Smooth muscle cell (in vitro differentiated cells): ENCODE results near the gene R3HDM2. TPM values are rescaled to one million over a fixed set of nuclear protein-coding genes. Genes with fewer than 3 reads are reported as not detected.

Experiments
- DNase-seq: peaks from one replicate; lab custom pipeline; 2025; ENCODE audit not compliant: unreplicated experiment; lab: John Stamatoyannopoulos, UW
- H2AFZ ChIP-seq: fragments of 200-600 bp; sonication (generic); 2 replicates; pipeline ENCODE4 v1.6.0; 2016; ENCODE audit warnings: antibody characterized with exemption, low read depth, mild to moderate bottlenecking
- H3F3A ChIP-seq: fragments of 200-600 bp; sonication (generic); 2 replicates; pipeline ENCODE4 v1.6.0; 2017; ENCODE audit warnings: antibody characterized with exemption, low read depth
- H3K27ac ChIP-seq: fragments of 200-600 bp; sonication (generic); 2 replicates; pipeline ENCODE4 v1.5.1; 2016; ENCODE audit warnings: low read depth, mild to moderate bottlenecking
- H3K27me3 ChIP-seq: fragments of 200-600 bp; sonication (generic); 2 replicates; pipeline ENCODE4 v1.6.1; 2016; ENCODE audit warnings: low read depth, mild to moderate bottlenecking
- H3K36me3 ChIP-seq: fragments of 200-600 bp; sonication (generic); 2 replicates; pipeline ENCODE4 v1.5.1; 2016; ENCODE audit warnings: low read depth
- H3K4me1 ChIP-seq: fragments of 200-600 bp; sonication (generic); 2 replicates; pipeline ENCODE4 v1.5.1; 2016; ENCODE audit warnings: low read depth
- H3K4me2 ChIP-seq: fragments of 200-600 bp; sonication (generic); 2 replicates; pipeline ENCODE4 v1.6.0; 2016; ENCODE audit warnings: mild to moderate bottlenecking
- H3K4me3 ChIP-seq: fragments of 200-600 bp; sonication (generic); 2 replicates; pipeline ENCODE4 v1.5.1; 2016; ENCODE audit warnings: mild to moderate bottlenecking
- H3K79me2 ChIP-seq: fragments of 200-600 bp; sonication (generic); 2 replicates; pipeline ENCODE4 v1.6.0; 2016; ENCODE audit warnings: low read depth, mild to moderate bottlenecking
- H3K9ac ChIP-seq: fragments of 200-600 bp; sonication (generic); 2 replicates; pipeline ENCODE4 v1.6.0; 2016; ENCODE audit warnings: low read depth
- H3K9me3 ChIP-seq: fragments of 200-600 bp; sonication (generic); replicated peaks from 2 replicates; pipeline ENCODE4 v1.5.1; 2016; ENCODE audit warnings: low read depth
- H4K20me1 ChIP-seq: fragments of 200-600 bp; sonication (generic); 2 replicates; pipeline ENCODE4 v1.6.0; 2016; ENCODE audit warnings: low read depth
- CTCF ChIP-seq: fragments of 200-600 bp; sonication (generic); IDR thresholded peaks from 2 replicates; pipeline ENCODE4 v1.5.1; 2017; ENCODE audit warnings: borderline replicate concordance, mild to moderate bottlenecking, antibody characterized with exemption; ENCODE audit not compliant: insufficient read depth, poor library complexity, severe bottlenecking
- WGBS: methylation state at CpG from one replicate; pipeline ENCODE4 v1.1.7; 2016; ENCODE audit warnings: low lambda C conversion rate; 5-methylcytosine and 5-hydroxymethylcytosine counted together
- polyA plus RNA-seq: library from polyadenylated mRNA; unstranded; fragments of >200 nt; fragmentation: Nextera tagmentation; extraction: Ambion mirVana; gene quantifications from 2 replicates; pipeline ENCODE4 v1.2.1, GENCODE V29; 2016
- total RNA-seq: library from RNA; depleted of rRNA; stranded (reverse); fragments of >200 nt; gene quantifications from 2 replicates; pipeline ENCODE4 v1.2.3, GENCODE V29; 2014

Gene R3HDM2
- total and polyA plus RNA-seq, 2 experiments from 2014 or later = 12.2 to 16.0 TPM

GRCh38 chr12:57210926-57211692 is 219.7 kb downstream of the R3HDM2 start:
- H3K9me3 ChIP-seq = no peaks in the 10 kb centered on the region
- peaks cover 22% of the 10 kb centered on the region for H3F3A ChIP-seq
- DNase-seq = no peak
- H3K27me3 ChIP-seq = peaks cover 16% of the 10 kb centered on the region
- H4K20me1 ChIP-seq = peaks cover 74% of the 10 kb centered on the region
- H3K36me3 ChIP-seq = no peaks in the 10 kb centered on the region
- H3K27ac ChIP-seq = no peak overlapping the region
- no peak overlapping the region for H2AFZ ChIP-seq
- no peaks in the 10 kb centered on the region for H3K4me1 ChIP-seq
- H3K4me2 ChIP-seq = no peak overlapping the region
- H3K9ac ChIP-seq = no peak overlapping the region
- H3K4me3 ChIP-seq = no peak overlapping the region
- TF ChIP-seq CTCF = no peak
- WGBS = 95% methylated on average over 16 of the region's 16 CpGs
- H3K79me2 ChIP-seq = no peaks in the 10 kb centered on the region

- H3F3A ChIP-seq = peaks cover 22% of the 10 kb centered on the region
- 93% methylated on average over 11 of the region's 15 CpGs for WGBS
- H4K20me1 ChIP-seq = peaks cover 74% of the 10 kb centered on the region
- H3K27me3 ChIP-seq = peaks cover 10% of the 10 kb centered on the region
- H3K9ac ChIP-seq = no peak overlapping the region
- no peaks in the 10 kb centered on the region for H3K79me2 ChIP-seq
- no peak overlapping the region for H3K4me2 ChIP-seq
- no peak for DNase-seq
- no peak overlapping the region for H2AFZ ChIP-seq
- H3K4me1 ChIP-seq = no peaks in the 10 kb centered on the region
- no peaks in the 10 kb centered on the region for H3K36me3 ChIP-seq
- no peaks in the 10 kb centered on the region for H3K9me3 ChIP-seq
- TF ChIP-seq CTCF = no peak
- no peak overlapping the region for H3K27ac ChIP-seq
- no peak overlapping the region for H3K4me3 ChIP-seq
Observed at GRCh38 chr12:57210461-57210860, 220.4 kb downstream of the R3HDM2 start.

- H3K79me2 ChIP-seq = no peaks in the 10 kb centered on the region
- H2AFZ ChIP-seq = no peak overlapping the region
- no peak for DNase-seq
- WGBS = 99% methylated on average over 8 of the region's 8 CpGs
- no peak overlapping the region for H3K9ac ChIP-seq
- no peak for TF ChIP-seq CTCF
- no peaks in the 10 kb centered on the region for H3K36me3 ChIP-seq
- no peaks in the 10 kb centered on the region for H3K9me3 ChIP-seq
- H3K4me1 ChIP-seq = no peaks in the 10 kb centered on the region
- H3K27me3 ChIP-seq = peaks cover 4% of the 10 kb centered on the region
- no peak overlapping the region for H3K4me3 ChIP-seq
- peaks cover 20% of the 10 kb centered on the region for H3F3A ChIP-seq
- H3K4me2 ChIP-seq = no peak overlapping the region
- peaks cover 69% of the 10 kb centered on the region for H4K20me1 ChIP-seq
- H3K27ac ChIP-seq = no peak overlapping the region
Observed at GRCh38 chr12:57209916-57210315, 220.9 kb downstream of the R3HDM2 start.

GRCh38 chr12:57208631-57209282 is 222.1 kb downstream of the R3HDM2 start:
- H3K9ac ChIP-seq = no peak overlapping the region
- H3K4me3 ChIP-seq = no peak overlapping the region
- no peaks in the 10 kb centered on the region for H3K4me1 ChIP-seq
- H4K20me1 ChIP-seq = peaks cover 58% of the 10 kb centered on the region
- H3K27ac ChIP-seq = no peak overlapping the region
- no peaks in the 10 kb centered on the region for H3K9me3 ChIP-seq
- no peak for DNase-seq
- H3F3A ChIP-seq = peaks cover 11% of the 10 kb centered on the region
- no peaks in the 10 kb centered on the region for H3K36me3 ChIP-seq
- H3K4me2 ChIP-seq = no peak overlapping the region
- no peak overlapping the region for H2AFZ ChIP-seq
- TF ChIP-seq CTCF = no peak
- no peaks in the 10 kb centered on the region for H3K79me2 ChIP-seq
- no peaks in the 10 kb centered on the region for H3K27me3 ChIP-seq
- WGBS = 94% methylated on average over 22 of the region's 22 CpGs
